Type B pancreatic cell (in vitro differentiated cells): ENCODE results near the gene HOOK2. TPM values are rescaled to one million over a fixed set of nuclear protein-coding genes. Genes with fewer than 3 reads are reported as not detected.

Experiments
- DNase-seq: peaks from one replicate; pipeline ENCODE4 v3.0.0; 2021; ENCODE audit warnings: mixed read lengths; ENCODE audit not compliant: unreplicated experiment; ENCODE audit errors: extremely low spot score
- H3K27ac Mint-ChIP-seq: 2 replicates; pipeline ENCODE4 v1.8.0; 2021; ENCODE audit warnings: mild to moderate bottlenecking, mixed read lengths
- H3K27me3 Mint-ChIP-seq: 2 replicates; pipeline ENCODE4 v1.8.0; 2021; ENCODE audit warnings: mixed read lengths
- H3K36me3 Mint-ChIP-seq: 2 replicates; pipeline ENCODE4 v1.8.0; 2021; ENCODE audit warnings: mixed read lengths
- H3K4me1 Mint-ChIP-seq: one replicate; pipeline ENCODE4 v1.8.0; 2021; ENCODE audit warnings: mixed read lengths; ENCODE audit not compliant: unreplicated experiment
- H3K4me3 Mint-ChIP-seq: 2 replicates; pipeline ENCODE4 v1.8.0; 2021; ENCODE audit warnings: mild to moderate bottlenecking, mixed read lengths
- H3K9me3 Mint-ChIP-seq: 2 replicates; pipeline ENCODE4 v1.8.0; 2021; ENCODE audit warnings: mixed read lengths
- CTCF ChIP-seq: fragments of 200-600 bp; sonication (generic); conservative IDR thresholded peaks from 2 replicates; pipeline ENCODE4 v1.5.0; 2021; ENCODE audit warnings: antibody characterized with exemption, mild to moderate bottlenecking
- total RNA-seq: library from RNA; stranded (reverse); gene quantifications from 2 replicates; pipeline ENCODE4 v1.2.1, GENCODE V29; 2021; ENCODE audit warnings: low replicate concordance

The HOOK2 gene
- total RNA-seq, 1 donor from 2014 or later: 50.1 TPM

DNA sequence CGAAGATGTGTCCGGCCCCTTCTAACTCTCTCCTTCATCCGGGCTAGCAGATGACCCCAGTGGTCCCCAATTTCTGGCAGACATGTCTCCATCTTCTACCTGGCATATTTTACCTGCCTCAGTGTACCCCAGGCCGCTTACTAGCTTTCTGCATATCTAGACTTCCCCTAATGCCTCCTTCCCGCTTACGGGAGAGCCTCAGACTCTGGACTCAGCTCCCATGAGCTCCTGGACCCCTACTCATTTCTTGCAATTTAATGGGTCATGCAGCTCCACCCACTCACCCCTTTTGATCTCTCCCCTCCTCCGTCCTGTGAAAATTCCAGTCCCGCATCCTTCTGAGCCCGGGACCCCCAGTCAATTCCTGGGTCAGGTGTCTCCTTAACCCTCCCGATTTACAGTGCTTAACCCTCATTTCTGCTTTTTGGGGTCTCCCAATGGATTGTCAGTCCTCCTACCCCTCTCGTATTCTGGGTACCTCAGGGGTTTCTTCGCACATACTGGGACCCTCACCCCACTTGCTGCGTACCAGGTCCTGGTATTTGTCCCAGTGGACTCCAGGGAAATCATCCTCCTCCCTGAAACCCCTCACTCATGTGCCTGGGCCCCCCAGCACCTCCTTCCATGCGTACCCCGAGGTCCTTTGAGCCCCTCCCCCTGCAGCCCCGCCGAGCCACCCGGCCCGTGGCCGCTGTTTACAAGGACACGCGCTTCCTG, 15.4 kb upstream of the HOOK2 start:
- H3K9me3 Mint-ChIP-seq: no peaks in the 10 kb centered on the region
- no peaks in the 10 kb centered on the region for H3K36me3 Mint-ChIP-seq
- no peak for TF ChIP-seq CTCF
- peak overlapping the region; percentile 94 for H3K4me3 Mint-ChIP-seq
- no peak for DNase-seq
- H3K4me1 Mint-ChIP-seq: peaks cover 30% of the 10 kb centered on the region
- no peaks in the 10 kb centered on the region for H3K27me3 Mint-ChIP-seq
- peak overlapping the region; percentile 98 for H3K27ac Mint-ChIP-seq

DNA sequence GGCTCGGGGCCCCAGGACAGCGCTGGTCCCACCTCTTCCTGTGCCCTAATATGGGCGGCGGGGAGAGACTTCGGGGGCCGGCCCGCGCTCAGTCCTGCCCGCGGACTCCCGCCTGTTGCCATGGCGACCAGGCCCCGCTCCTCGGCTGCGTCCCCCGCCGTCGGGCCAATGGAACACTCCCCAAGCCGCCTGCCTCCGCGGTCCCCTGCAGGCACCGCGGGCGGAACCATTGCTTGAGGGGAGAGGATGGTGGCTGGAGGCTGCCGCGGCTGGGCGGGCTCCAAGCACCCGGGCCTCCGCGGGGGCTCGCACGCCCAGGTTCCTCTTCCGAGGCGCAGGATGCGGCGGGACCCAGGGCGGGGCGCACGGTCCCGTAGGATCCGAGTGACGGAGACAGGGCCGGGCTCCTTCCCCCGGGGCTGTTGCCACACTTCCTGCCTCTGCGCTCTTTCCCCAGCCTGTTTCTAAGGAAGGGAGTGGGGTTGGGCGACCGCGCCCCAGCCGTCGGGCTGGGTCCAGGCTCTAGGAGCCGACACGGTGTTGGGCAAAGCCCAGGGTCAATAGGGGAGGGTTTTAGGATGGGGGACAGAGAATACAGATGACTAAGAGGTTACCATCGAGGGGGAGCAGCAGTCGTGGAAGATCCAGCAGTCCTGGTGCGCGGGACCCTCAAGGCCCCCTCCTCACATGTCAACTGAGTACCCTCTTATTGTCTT, 14.7 kb upstream of the HOOK2 start:
- Mint-ChIP-seq H3K36me3 (no peaks in the 10 kb centered on the region), H3K27me3 (no peaks in the 10 kb centered on the region), H3K4me3 (peak overlapping the region; percentile 94), H3K4me1 (peaks cover 28% of the 10 kb centered on the region), H3K9me3 (no peaks in the 10 kb centered on the region), H3K27ac (peak overlapping the region; percentile 98)
- peak; percentile 94 for DNase-seq
- TF ChIP-seq CTCF: no peak

- Mint-ChIP-seq H3K27me3 (no peaks in the 10 kb centered on the region), H3K4me3 (peak overlapping the region; percentile 85), H3K36me3 (no peaks in the 10 kb centered on the region), H3K4me1 (peaks cover 26% of the 10 kb centered on the region), H3K9me3 (no peaks in the 10 kb centered on the region), H3K27ac (peak overlapping the region; percentile 93)
- TF ChIP-seq CTCF: no peak
- no peak for DNase-seq
Measured at GRCh38 chr19:12789098-12789903, 13.9 kb upstream of the HOOK2 start.

DNA sequence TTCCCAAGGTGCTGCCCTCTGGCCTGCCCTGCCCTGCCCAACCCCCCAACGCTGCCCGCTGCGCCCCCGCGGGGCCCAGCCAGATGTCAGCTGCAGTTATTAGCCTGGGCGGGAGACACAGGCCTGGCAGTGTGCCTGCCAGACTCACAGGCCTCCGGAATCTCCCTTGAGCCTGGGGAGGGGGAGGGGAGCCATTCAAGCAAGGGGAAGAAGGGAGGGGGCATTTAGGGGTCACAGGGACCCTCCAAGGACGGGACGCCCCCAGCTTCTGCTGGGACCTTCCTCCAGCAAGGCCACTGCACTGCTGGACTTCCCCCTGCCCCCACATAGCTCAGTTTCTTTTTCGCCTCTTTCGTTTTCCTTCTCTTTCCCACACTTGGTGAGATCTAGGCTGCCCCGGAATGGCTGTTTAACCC, 13.3 kb upstream of the HOOK2 start:
- H3K4me1 Mint-ChIP-seq: peaks cover 23% of the 10 kb centered on the region
- no peaks in the 10 kb centered on the region for H3K27me3 Mint-ChIP-seq
- peak overlapping the region; percentile 85 for H3K4me3 Mint-ChIP-seq
- DNase-seq: no peak
- peak overlapping the region; percentile 93 for H3K27ac Mint-ChIP-seq
- no peaks in the 10 kb centered on the region for H3K36me3 Mint-ChIP-seq
- no peaks in the 10 kb centered on the region for H3K9me3 Mint-ChIP-seq
- no peak for TF ChIP-seq CTCF

GRCh38 chr19:12788042-12788681, 12.8 kb upstream of the HOOK2 start:
- peak overlapping the region; percentile 77 for H3K4me3 Mint-ChIP-seq

More at GRCh38 chr19:12788042-12788681, 12.8 kb upstream of the HOOK2 start:
- H3K27me3 Mint-ChIP-seq: no peaks in the 10 kb centered on the region
- no peak for TF ChIP-seq CTCF
- H3K4me1 Mint-ChIP-seq: peaks cover 26% of the 10 kb centered on the region
- no peaks in the 10 kb centered on the region for H3K9me3 Mint-ChIP-seq
- H3K27ac Mint-ChIP-seq: peak overlapping the region; percentile 93
- H3K36me3 Mint-ChIP-seq: no peaks in the 10 kb centered on the region
- DNase-seq: no peak
